GM11168 (cell line): ENCODE results near the gene PARP12.

Experiments used
- in situ Hi-C: fragments of 300-500 bp; cut with MboI; formaldehyde crosslinking; loops from one replicate; pipeline ENCODE4 v1.12.0; 2022; ENCODE audit warnings: low sequenced_read_pairs; ENCODE audit not compliant: unreplicated experiment

The PARP12 gene

DNA sequence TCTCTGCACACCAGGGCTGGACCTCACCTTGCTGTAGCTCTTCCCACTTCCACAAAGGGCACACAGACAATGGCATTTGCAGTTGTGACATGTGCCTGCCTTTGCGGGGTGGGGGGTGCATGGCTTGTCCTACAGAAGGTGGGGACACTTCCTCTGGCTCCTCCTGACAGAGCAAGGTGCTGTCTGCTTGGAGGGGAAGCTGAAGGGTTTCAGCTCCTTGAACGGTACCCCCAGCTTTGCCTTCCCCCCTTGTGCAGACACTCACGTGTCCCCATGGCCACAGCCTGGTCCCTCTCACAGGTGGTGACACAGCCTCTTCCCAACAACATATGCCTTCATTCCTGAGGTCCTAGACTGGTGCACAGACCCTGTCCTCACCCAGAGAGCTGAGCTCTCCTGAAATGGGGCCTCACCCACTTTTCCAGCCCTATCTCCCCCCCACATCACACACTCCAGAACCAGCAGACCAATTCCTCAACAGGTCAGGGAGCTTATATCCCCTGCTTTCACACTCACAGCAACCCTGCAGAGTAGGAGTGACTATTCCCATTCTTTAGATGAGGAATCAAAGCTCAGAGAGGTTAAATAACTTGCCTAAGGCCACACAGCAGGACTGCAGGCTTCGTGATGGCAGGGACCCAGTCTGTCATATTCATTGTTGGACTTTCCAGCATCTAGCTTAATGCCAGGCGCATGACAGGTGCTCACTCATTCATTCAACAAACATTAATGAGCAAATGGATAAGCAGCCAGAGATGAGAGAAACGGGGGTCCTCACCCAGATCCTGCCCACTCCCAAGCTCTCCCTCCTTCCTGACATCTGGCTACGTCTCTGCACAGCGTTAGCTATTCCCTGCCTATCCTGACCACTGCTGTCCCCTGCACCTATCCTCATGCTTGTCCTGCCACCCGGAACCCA is 44.4 kb downstream of the PARP12 start:
- in situ Hi-C loops = no loop called here

GRCh38 chr7:140017543-140017942 is 45.2 kb downstream of the PARP12 start:
- in situ Hi-C loops = no loop called here

GRCh38 chr7:140017034-140017433 is 45.7 kb downstream of the PARP12 start:
- in situ Hi-C loops = no loop called here

DNA sequence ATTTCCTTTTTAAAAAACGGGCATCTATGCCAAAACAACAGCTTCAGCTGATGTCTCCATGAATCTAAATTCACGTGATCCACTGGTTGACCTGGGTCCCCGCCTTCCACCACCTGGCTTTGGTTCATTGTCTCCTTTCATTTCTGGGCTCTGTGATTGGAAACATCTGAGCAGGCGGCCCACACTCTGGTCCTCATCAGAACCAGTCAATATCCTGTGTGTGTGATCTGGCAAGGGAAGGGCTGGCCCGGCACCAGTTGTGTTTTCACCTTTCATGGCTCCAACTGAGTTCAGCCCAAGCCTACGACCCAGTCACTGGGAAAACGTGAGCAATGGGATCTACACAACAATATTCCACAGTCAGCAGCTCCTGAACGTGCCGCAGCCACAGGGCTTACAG is 46.2 kb downstream of the PARP12 start:
- in situ Hi-C loops = no loop called here

DNA sequence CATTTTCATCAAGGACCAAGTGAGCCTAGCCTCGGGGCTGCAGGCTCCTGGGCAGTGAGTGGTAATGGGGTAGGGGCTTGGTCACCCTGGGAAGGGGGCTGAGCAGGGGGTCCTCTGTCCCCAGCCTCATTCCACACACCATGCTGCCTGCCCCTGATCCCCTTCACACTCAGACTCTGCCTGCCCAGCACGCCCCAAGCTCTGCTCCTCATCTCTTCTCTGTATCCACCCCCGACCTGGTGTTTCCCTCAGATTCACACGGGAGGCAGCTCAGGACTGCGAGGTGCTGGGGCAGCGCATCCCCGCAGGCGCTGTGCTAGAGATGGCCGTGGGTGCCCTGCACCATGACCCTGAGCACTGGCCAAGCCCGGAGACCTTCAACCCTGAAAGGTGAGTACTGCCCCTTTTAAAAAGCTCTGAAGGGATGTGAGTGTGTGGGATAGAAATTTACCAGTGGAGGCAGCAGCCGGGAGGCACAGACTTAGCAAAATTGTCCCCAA is 47.2 kb downstream of the PARP12 start:
- in situ Hi-C loops = no loop called here

DNA sequence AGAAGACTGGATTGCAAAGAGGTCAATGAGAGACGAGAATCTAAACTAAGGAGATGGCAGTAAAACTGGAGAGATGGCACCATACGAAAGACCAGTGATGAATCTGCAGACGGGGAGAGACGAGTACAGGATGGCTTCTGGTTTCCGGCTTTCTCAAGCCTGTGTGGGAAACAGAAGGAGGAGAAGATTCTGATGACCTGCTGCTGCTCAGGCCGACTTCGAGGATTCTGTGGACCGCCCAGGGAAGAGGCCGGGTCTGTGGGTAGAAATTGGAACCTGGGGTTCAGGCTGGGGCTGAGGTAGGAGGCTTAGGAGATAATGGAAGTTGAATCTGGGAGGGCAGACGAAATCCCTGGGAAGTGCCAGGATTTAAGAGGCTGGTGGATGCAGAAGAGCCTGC is 48.6 kb downstream of the PARP12 start:
- in situ Hi-C loops = no loop called here

DNA sequence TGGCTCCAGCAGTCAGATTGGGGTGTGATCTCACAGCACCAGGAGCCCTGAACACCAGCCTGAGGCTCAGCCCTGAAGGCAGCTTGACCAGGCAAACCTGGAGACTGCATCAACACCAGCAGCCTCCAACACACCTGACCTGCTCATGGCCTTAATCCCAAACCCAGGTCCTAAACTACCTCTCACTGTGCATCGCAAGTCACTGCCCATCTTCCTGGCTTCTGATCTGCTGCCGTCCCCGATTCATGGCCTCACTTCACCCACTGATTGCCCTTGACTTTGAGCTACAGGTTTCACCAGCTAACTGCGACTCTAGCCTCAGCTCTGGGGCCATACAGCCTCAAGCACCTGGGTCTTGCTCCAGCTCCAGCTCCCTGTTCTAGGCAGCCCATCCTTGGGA is 49.1 kb downstream of the PARP12 start:
- in situ Hi-C loops = no loop called here

DNA sequence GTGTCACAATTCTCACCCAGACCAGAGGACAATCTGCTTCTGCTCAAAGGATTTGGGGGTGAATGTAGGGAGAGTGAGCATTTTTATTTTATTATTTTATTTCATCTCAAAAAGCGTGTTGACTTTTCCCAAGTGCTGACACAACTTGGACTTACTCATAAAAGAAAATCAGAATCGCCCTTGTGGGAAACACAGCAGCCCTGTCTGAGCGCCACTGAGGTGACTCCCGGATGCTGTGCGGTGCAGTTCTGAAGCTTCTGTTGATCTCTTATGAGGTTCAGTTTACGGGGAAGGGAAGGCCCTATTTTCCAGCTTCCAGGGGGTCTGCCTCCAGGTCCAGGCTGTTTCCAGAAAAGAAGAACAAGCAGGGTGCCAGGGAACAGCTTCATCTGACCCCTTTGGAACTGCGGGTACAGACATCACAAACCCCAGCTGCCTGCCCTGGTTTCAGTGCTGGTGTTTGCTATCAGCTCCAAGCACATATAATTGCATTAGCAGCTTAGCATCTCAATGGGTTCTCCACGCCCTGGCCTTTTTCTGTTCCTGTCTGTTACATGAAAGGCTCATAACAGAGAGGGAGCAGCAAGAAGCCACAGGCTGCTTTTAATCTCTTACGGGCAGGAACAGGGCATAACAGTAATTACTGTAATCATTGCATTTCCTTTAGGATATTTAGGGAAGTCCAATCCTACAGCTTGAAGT is 52.4 kb downstream of the PARP12 start:
- in situ Hi-C loops = no loop called here

DNA sequence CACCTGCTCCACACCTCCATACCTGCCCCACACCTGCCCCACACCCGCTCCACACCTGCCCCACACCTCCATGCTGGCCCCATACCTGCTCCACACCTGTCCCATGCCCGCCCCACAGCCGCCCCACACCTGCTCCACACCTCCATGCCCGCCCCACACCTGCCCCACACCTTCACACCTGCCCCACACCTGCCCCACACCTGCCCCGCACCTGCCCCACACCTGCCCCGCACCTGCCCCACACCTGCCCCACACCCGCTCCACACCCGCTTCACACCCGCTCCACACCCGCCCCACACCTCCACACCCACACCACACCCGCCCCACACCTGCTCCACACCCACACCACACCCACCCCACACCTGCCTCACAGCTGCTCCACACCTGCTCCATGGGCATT is 53.0 kb downstream of the PARP12 start:
- in situ Hi-C loops = loop anchor here (10.0 kb wide), 2 partner anchors 235 to 365 kb away; partner anchors contain the start of gene HIPK2

DNA sequence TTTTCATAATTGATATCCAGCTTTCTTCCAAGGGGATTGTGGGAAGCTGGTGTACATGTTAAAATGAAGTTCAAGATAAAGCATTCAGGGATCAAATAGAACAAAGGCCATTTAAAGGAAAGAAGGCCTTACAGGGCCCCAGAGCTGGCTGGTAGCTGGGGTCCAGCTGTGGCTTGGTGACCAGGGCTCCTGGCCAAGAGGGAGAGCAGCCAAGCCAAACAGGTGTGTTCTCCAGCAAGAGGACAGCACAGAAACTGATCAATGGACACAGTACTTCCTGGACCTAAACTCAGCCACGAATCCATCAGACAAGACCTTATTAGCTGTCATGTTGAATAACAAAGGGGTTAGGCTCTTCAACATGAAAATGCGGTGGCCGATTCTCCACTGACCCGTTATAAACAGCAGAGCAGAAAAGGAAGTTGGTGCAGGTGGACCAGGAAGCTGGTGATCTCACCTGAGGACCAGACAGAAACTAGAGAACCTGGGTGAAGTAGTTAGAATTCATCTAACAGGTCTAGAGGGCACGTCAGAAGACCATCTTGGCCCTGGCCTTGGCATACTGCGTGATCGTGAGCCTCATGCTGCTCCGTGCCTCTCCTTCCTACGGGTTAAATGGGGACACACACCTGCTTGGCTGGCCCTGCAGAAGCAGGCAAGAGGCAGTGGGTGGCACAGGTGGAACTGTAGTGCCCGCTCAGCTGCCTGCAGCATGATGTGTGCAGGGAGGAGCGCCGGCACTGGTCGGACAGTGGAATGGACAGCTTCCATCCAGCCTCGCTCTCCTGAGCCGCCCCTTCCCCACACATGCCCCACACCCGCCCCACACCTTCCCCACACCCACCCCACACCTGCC is 53.8 kb downstream of the PARP12 start:
- in situ Hi-C loops = loop anchor here (10.0 kb wide), 2 partner anchors 234 to 364 kb away; partner anchors contain the start of gene HIPK2

DNA sequence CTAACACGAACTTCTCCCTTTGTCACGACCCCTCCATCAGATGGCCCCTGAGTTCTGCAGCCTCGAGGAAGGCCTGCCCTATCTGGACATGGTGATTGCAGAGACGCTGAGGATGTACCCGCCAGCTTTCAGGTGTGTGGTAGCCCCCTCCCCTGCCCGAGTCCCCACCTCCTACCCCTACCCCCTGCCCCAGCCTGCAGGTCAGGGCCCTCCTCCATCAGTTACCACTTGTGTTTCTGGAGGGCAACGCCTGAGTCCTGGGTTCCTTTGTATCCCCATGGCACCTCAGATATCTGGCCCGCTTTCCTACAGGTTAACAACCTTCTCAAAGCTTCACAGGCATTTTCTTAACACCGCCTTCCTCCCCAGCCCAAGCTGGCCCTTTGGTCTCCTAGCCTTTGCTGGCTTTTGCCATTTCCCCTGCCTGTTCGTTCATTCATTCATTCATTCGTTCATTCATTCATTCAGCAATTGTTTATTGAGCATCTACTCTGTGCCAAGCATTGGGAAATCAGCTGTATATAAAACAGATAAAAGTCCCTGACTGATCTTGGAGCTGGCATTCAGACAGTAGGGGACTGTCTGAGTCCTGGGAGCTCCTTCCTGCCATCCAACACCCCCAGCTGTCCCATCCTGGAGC is 55.6 kb downstream of the PARP12 start:
- in situ Hi-C loops = loop anchor here (10.0 kb wide), 2 partner anchors 232 to 362 kb away; partner anchors contain the start of gene HIPK2

DNA sequence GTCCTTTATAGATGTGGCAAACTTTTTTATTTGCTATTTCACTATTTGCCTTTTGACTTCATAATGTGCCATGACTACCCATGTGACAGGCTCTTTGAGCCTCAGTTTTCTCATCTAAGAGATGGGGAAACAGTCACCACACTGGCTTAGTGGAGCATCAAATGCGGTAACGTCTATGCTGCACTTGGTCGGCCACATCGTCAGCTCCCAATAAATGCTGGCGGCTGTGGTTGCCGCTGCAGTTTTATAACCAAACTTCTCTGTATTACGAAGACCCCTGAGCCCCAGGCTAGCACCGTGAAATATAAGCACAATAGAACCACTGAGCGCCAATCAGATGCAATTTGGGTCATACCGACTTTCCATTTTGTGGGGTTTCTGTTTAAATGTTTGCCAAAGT is 56.2 kb downstream of the PARP12 start:
- in situ Hi-C loops = loop anchor here (10.0 kb wide), 2 partner anchors 232 to 362 kb away; partner anchors contain the start of gene HIPK2

GRCh38 chr7:140005754-140006503 is 56.8 kb downstream of the PARP12 start:
- in situ Hi-C loops = loop anchor here (10.0 kb wide), 2 partner anchors 231 to 361 kb away; partner anchors contain the start of gene HIPK2

- in situ Hi-C loops = loop anchor here (10.0 kb wide), 2 partner anchors 231 to 361 kb away; partner anchors contain the start of gene HIPK2
Observed at GRCh38 chr7:140005341-140005740, 57.4 kb downstream of the PARP12 start.

- in situ Hi-C loops = loop anchor here (10.0 kb wide), 2 partner anchors 230 to 360 kb away; partner anchors contain the start of gene HIPK2
Observed at GRCh38 chr7:140004672-140005071, 58.1 kb downstream of the PARP12 start.

DNA sequence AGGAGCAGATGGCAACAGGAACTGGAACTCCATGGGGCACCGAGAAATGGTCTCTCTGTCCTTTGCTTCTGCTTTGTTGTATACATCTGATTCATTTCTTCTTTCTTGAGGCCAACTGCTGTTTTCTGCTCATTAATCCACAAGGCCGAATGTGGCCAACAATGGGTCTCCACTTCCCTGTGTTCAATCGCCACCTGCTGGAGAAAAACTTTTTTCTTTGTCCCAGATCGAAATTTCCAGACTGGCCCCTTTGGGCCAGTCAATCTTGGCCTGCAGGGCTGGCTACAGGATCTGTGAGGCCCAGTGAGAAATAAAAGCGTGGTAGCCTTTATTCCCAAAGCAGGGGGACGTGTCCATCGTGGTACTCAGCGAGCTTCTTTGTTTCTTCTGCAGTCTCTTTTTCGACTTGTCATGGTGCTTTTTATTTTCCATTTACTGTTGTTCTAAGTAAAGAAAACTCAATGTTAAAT is 58.8 kb downstream of the PARP12 start:
- in situ Hi-C loops = loop anchor here (10.0 kb wide), 2 partner anchors 229 to 359 kb away; partner anchors contain the start of gene HIPK2

DNA sequence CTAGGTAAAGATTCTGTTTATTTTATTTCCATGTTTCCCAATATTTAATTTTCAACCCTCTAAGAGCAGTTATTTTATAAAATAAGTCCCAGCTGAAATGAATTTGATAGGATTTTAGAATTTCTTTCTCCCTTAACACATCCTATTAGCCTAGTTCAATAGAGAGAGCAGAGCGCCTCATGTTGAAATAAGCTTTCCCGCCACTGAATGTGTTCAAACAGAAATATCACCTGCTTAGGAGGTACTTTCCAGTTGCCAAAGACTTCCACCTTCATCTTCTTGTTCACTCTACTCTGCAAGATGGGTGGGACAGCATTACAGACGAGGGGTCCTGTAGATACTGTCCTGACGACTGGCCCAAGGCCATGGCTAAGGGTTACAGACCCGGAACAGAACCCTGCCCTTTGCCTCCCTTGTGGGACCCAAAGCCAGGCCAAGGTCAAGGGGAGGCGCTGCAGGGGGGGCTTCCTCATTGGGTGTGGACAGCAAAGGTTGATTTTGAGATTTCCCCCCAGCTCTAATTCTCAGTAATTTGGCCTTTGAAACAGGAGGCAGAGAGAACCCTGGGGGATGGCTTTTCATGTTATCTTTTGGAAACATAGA is 62.0 kb downstream of the PARP12 start:
- in situ Hi-C loops = loop anchor here (10.0 kb wide), 2 partner anchors 226 to 356 kb away; partner anchors contain the start of gene HIPK2

GRCh38 chr7:139999516-139999915 is 63.2 kb downstream of the PARP12 start:
- in situ Hi-C loops = no loop called here
